GM12878 (cell line): ENCODE data around the gene MAST2. TPM values are rescaled to one million over a fixed set of nuclear protein-coding genes. Genes with fewer than 3 reads are reported as not detected.

ENCODE experiments used
- ATF7 ChIP-seq: fragments of 450-650 bp; IDR thresholded peaks from 2 replicates; pipeline ENCODE4 v1.6.1; 2016; ENCODE audit warnings: low read depth, mild to moderate bottlenecking
- FOXK2 ChIP-seq: fragments of 450-650 bp; IDR thresholded peaks from 2 replicates; pipeline ENCODE4 v1.6.1; 2017; ENCODE audit warnings: mild to moderate bottlenecking, moderate library complexity
- KAT2A ChIP-seq: conservative IDR thresholded peaks from 2 replicates; pipeline ENCODE4 v1.6.1; 2011; ENCODE audit warnings: low read depth, low read length; ENCODE audit not compliant: control insufficient read depth
- RB1 ChIP-seq: fragments of 450-650 bp; formaldehyde crosslinking; IDR thresholded peaks from 2 replicates; pipeline ENCODE4 v1.6.1; 2017; ENCODE audit warnings: mild to moderate bottlenecking, borderline replicate concordance
- TCF3 ChIP-seq: IDR thresholded peaks from 2 replicates; pipeline ENCODE4 v1.6.1; 2012; ENCODE audit warnings: low read depth, mild to moderate bottlenecking, low read length, borderline replicate concordance; ENCODE audit not compliant: insufficient read depth
- YY1 ChIP-seq: IDR thresholded peaks from 2 replicates; pipeline ENCODE4 v1.6.1; 2011; ENCODE audit warnings: low read depth, mild to moderate bottlenecking, low read length
- ZNF24 ChIP-seq: fragments of 450-650 bp; IDR thresholded peaks from 2 replicates; pipeline ENCODE4 v1.6.1; 2017; ENCODE audit warnings: antibody characterized with exemption, mild to moderate bottlenecking
- polyA plus RNA-seq, 11 experiments: library from polyadenylated mRNA; depleted of rRNA in 4 of 11; unstranded in 6 of 11; stranded (reverse) in 5 of 11; fragments of >200 nt; fragmentation: Nextera tagmentation in 4 of 11; fragmentation: Illumina TruSeq in 1 of 11; extraction: Ambion mirVana in 4 of 11; extraction: Trizol in 1 of 11; gene quantifications; 1 replicate in 1 of 11; 2 replicates in 10 of 11; pipeline versions ENCODE4 v1.2.1 to v1.2.3, GENCODE V29; 2011 to 2016; ENCODE audit warnings: inconsistent platforms in 2 of 11, missing spikeins in 2 of 11, low read depth in 1 of 11
- total RNA-seq, 4 experiments: library from RNA; depleted of rRNA in 3 of 4; stranded (reverse); fragments of >200 nt in 3 of 4; fragmentation: Illumina TruSeq in 1 of 4; extraction: Trizol in 1 of 4; gene quantifications; 2 replicates each; pipeline versions ENCODE4 v1.2.1 to v1.2.3, GENCODE V29; 2013 to 2021
- TF ChIP-seq, protein P1 (sequence below): IDR thresholded peaks from 2 replicates; pipeline ENCODE4 v1.6.1; 2011; ENCODE audit warnings: borderline replicate concordance, low read depth, mild to moderate bottlenecking, moderate library complexity, mixed read lengths, low read length; ENCODE audit not compliant: insufficient read depth; ENCODE audit errors: extremely low read length
- TF ChIP-seq, protein P2 (sequence below): fragments of 450-650 bp; IDR thresholded peaks from 2 replicates; pipeline ENCODE4 v1.6.1; 2017; ENCODE audit warnings: low read depth, mild to moderate bottlenecking, moderate library complexity
- TF ChIP-seq, protein P3 (sequence below): IDR thresholded peaks from 2 replicates; pipeline ENCODE4 v1.6.1; 2011; ENCODE audit warnings: low read depth, low read length, improper control_type of control experiment, borderline replicate concordance

MAST2 gene
- total and polyA plus RNA-seq, 10 of the 15 experiments (the other 5 are each of a cell fraction or from before 2014, with no cell fraction given): 1.0 to 28.7 (median 13.8) TPM

DNA sequence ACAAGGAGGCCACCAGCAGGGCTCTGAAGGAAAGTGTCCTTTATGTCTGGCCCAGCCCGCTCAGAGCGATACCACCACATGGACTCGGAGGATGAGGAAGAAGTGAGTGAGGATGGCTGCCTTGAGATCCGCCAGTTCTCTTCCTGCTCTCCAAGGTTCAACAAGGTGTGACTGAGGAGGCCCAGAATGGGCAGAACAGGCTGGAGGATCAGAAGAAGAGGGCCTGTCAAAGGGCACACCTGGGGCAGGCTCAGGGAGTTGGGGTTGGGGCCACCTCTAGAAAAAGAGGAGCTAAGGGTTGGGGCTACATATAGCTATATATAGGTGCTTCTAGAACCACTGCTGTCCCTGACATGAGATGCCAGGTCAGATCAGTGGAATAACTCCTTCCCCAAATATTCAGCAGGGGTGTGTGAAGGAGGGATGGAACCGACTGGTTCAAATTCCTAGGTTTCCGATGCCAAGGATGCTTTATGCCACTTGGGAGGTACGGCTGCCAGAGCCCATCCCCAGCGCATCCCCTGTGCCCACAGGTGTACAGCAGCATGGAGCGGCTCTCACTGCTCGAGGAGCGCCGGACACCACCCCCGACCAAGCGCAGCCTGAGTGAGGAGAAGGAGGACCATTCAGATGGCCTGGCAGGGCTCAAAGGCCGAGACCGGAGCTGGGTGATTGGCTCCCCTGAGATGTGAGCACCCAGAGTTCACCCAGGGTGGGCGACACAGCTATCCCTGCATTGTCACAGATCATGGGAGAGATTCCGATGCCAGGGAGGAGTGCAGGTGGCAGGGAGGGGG, 226.9 kb downstream of the MAST2 start (continued):
- TF ChIP-seq KAT2A (no peak), TCF3 (no peak), YY1 (no peak), RB1 (no peak), ZNF24 (no peak), FOXK2 (no peak), ATF7 (no peak)
- TF ChIP-seq, protein P1, sequence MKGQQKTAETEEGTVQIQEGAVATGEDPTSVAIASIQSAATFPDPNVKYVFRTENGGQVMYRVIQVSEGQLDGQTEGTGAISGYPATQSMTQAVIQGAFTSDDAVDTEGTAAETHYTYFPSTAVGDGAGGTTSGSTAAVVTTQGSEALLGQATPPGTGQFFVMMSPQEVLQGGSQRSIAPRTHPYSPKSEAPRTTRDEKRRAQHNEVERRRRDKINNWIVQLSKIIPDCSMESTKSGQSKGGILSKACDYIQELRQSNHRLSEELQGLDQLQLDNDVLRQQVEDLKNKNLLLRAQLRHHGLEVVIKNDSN: no peak
- TF ChIP-seq, protein P2, sequence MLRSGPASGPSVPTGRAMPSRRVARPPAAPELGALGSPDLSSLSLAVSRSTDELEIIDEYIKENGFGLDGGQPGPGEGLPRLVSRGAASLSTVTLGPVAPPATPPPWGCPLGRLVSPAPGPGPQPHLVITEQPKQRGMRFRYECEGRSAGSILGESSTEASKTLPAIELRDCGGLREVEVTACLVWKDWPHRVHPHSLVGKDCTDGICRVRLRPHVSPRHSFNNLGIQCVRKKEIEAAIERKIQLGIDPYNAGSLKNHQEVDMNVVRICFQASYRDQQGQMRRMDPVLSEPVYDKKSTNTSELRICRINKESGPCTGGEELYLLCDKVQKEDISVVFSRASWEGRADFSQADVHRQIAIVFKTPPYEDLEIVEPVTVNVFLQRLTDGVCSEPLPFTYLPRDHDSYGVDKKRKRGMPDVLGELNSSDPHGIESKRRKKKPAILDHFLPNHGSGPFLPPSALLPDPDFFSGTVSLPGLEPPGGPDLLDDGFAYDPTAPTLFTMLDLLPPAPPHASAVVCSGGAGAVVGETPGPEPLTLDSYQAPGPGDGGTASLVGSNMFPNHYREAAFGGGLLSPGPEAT: no peak
- TF ChIP-seq, protein P3, sequence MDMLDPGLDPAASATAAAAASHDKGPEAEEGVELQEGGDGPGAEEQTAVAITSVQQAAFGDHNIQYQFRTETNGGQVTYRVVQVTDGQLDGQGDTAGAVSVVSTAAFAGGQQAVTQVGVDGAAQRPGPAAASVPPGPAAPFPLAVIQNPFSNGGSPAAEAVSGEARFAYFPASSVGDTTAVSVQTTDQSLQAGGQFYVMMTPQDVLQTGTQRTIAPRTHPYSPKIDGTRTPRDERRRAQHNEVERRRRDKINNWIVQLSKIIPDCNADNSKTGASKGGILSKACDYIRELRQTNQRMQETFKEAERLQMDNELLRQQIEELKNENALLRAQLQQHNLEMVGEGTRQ: no peak
- TF ChIP-seq, all 136 proteins: peak for 0
